Raji (cell line): Measurements from ENCODE around the gene TMTC4.

ENCODE experiments used
- POLR2A ChIP-seq: IDR thresholded peaks from 2 replicates; pipeline ENCODE4 v1.6.1; 2011; ENCODE audit warnings: low read depth, low read length, control low read depth; ENCODE audit not compliant: insufficient read depth

Gene TMTC4

GRCh38 chr13:100648354-100648753 lies 26.2 kb downstream of the TMTC4 start:
- no peak for TF ChIP-seq POLR2A

GRCh38 chr13:100646871-100647270 lies 27.7 kb downstream of the TMTC4 start:
- no peak for TF ChIP-seq POLR2A

- TF ChIP-seq POLR2A: no peak
Observed at GRCh38 chr13:100646030-100646673, 28.4 kb downstream of the TMTC4 start.

- no peak for TF ChIP-seq POLR2A
Observed at GRCh38 chr13:100645382-100645781, 29.2 kb downstream of the TMTC4 start.

- no peak for TF ChIP-seq POLR2A
Observed at GRCh38 chr13:100644371-100644770, 30.2 kb downstream of the TMTC4 start.

DNA sequence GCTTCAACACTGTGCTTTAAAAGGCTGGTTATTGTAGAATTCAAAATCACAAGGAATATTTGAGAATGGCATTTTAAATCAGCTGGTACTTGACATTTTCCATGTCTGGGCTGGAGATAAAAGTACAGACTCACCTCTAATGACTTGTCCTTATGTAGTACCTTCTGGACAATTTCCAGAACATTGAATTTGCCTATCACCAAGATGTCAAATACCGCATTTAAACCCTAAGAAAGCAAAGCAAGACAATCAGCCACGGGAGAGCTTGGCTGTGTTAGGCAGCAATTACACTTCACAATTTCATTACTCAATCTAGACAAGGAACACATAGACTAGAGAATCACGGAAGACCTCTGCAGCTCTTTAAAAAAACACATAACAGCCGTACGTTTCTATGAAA lies 36.8 kb downstream of the TMTC4 start:
- TF ChIP-seq POLR2A: no peak

- no peak for TF ChIP-seq POLR2A
Observed at GRCh38 chr13:100637380-100637779, 37.2 kb downstream of the TMTC4 start.

- TF ChIP-seq POLR2A: no peak
Observed at GRCh38 chr13:100636441-100636840, 38.2 kb downstream of the TMTC4 start.

GRCh38 chr13:100636004-100636403 lies 38.6 kb downstream of the TMTC4 start:
- no peak for TF ChIP-seq POLR2A

GRCh38 chr13:100634696-100635095 lies 39.9 kb downstream of the TMTC4 start:
- TF ChIP-seq POLR2A: no peak

DNA sequence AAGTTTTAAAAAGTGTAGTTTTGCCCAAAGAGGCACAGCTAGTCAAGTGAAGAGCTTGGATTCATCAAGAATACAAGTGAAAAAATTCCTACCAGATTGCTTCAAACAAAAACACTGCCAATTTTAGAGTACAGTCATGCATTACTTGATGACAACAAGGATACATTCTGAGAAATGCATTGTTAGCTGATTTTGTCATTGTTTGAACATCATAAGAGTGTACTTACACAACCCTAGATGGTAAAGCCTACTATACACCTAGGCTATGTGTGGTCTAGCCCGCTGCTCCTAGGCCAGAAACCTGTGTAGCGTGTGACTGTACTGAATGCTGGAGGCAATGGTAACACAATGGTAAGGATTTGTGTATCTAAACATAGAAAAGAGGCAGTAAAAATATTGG lies 41.1 kb downstream of the TMTC4 start:
- TF ChIP-seq POLR2A: no peak

GRCh38 chr13:100630555-100630954 lies 44.0 kb downstream of the TMTC4 start:
- no peak for TF ChIP-seq POLR2A

DNA sequence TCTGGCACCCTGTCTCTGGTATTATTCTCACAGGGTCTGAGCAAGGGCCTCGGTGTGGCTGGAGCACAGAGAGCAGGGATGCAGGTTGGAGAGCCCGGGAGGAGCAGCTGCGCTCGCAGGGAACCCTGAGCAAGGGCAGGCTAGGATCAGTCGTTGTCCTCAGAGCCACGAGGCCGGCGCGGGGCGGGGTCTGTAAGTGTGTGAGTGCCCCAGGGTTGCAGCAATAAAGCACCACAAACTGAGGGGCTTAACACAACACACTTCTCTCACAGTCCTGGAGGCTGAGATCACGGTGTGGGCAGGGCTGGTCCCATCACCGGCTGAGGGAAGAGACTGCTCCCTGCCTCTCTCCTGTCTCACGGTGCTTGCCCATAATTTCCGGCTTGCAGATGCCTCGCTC lies 47.5 kb downstream of the TMTC4 start:
- no peak for TF ChIP-seq POLR2A

DNA sequence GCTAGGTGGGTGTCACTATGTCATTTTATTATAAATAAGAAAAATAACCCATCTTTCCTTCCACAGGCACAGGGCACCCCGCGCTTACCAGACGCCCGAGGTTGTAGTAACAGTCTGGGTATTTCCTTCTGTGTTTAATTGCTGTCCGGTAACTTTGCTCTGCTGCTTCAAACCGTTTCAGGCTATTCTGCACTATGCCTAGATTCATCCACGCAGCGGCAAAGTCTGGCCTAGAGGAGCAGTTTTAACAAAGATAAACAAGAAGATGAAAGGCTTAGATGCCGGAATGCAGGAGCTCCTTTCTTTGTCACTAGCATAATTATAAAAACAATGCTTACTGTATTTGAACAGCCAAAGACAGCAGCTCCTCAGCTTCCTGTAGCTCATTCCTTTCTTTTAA lies 49.1 kb downstream of the TMTC4 start:
- no peak for TF ChIP-seq POLR2A

GRCh38 chr13:100620792-100621191 lies 53.8 kb downstream of the TMTC4 start:
- no peak for TF ChIP-seq POLR2A

DNA sequence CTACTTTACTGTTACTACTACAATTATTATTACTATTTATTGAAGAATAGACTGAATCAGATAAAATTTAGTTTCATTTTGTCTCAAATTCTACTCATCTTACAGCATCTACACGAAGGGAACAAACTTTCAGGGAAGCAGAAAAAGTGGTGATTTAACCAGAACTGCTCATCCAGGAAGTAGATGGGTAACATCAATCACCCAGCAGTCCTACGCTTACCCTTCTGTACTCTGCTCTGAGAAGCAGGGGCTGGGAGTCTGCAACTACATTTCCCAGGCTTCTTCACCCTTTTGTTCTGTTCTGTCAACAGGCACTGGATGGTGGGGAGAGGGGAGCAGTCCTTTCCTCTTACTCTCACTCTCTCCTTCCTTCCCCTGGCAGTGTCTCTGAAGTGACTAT lies 54.7 kb downstream of the TMTC4 start:
- TF ChIP-seq POLR2A: no peak

- no peak for TF ChIP-seq POLR2A
Observed at GRCh38 chr13:100613031-100613430, 61.6 kb downstream of the TMTC4 start.
